Measurements from ENCODE around the gene HELQ. TPM values are rescaled to one million over a fixed set of nuclear protein-coding genes. Genes with fewer than 3 reads are reported as not detected.
A peak's percentile ranks its signal among the peaks of the same experiment; 100 is the strongest.

HELQ gene
- total and polyA plus RNA-seq, 2 of the 13 experiments (the other 11 are each of a cell fraction or from before 2014, with no cell fraction given): 6.6 to 10.8 TPM

DNA sequence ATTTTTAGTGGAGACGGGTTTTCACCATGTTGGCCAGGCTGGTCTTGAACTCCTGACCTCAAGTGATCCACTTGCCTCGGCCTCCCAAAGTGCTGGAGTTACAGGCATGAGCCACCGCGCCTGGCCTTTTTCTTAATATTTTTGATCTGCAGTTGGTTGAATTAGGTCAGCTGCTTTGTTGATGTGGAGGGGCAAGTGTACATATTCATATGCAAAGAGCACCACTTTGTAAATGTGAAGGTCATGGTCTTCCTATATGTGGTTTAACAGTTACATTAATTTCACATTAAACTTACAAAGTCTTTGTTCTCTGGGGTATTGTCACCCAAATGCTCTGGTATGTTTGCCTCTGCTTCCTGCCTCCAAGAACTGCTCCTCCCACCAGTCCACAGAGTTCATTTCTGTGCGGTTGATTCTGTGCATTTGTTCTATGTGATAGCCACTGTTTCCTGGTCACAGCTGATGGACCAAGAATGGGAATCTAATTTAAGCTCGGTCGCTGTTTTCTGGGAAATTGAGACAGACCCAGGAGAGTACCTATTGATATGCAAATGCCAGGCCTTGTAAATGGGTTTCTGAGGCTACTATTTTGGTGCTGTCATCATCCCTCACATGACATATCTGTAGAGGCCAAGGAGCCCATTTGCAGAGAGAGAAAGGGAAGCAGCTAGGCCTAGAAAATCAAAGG, 94.1 kb downstream of the HELQ start (continued):
- TF ChIP-seq, protein P1, sequence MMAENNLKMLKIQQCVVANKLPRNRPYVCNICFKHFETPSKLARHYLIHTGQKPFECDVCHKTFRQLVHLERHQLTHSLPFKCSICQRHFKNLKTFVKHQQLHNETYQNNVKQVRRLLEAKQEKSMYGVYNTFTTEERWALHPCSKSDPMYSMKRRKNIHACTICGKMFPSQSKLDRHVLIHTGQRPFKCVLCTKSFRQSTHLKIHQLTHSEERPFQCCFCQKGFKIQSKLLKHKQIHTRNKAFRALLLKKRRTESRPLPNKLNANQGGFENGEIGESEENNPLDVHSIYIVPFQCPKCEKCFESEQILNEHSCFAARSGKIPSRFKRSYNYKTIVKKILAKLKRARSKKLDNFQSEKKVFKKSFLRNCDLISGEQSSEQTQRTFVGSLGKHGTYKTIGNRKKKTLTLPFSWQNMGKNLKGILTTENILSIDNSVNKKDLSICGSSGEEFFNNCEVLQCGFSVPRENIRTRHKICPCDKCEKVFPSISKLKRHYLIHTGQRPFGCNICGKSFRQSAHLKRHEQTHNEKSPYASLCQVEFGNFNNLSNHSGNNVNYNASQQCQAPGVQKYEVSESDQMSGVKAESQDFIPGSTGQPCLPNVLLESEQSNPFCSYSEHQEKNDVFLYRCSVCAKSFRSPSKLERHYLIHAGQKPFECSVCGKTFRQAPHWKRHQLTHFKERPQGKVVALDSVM (CRISPR knock-in tag; IDR thresholded peaks at IDR 0.05): no peak
- no peak for TF ChIP-seq ZNF790 (CRISPR knock-in tag; IDR thresholded peaks at IDR 0.05; ENCODE audit: borderline replicate concordance)
- TF ChIP-seq EP300 (IDR thresholded peaks at IDR 0.05; ENCODE audit: low read depth in 2 of 2, low read length in 2 of 2): peak in 1 of 2 experiments; percentile 74; a peak in 2 of 4 replicates
- peak; percentile 73 for TF ChIP-seq EP300 (CRISPR knock-in tag; IDR thresholded peaks at IDR 0.05; ENCODE audit: borderline replicate concordance)
- TF ChIP-seq ZNF552 (CRISPR knock-in tag; IDR thresholded peaks at IDR 0.05; ENCODE audit: borderline replicate concordance): no peak
- TF ChIP-seq ZNF382 (CRISPR knock-in tag; IDR thresholded peaks at IDR 0.05; ENCODE audit: borderline replicate concordance): no peak
- TF ChIP-seq, protein P2, sequence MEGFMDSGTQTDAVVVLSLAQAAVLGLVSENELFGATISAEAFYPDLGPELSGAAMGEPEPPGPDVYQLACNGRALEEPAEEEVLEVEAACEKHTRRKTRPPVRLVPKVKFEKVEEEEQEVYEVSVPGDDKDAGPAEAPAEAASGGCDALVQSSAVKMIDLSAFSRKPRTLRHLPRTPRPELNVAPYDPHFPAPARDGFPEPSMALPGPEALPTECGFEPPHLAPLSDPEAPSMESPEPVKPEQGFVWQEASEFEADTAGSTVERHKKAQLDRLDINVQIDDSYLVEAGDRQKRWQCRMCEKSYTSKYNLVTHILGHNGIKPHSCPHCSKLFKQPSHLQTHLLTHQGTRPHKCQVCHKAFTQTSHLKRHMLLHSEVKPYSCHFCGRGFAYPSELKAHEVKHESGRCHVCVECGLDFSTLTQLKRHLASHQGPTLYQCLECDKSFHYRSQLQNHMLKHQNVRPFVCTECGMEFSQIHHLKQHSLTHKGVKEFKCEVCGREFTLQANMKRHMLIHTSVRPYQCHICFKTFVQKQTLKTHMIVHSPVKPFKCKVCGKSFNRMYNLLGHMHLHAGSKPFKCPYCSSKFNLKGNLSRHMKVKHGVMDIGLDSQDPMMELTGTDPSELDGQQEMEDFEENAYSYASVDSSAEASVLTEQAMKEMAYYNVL (CRISPR knock-in tag; IDR thresholded peaks at IDR 0.05; ENCODE audit: borderline replicate concordance): no peak
- no peak for TF ChIP-seq IRX3 (CRISPR knock-in tag; IDR thresholded peaks at IDR 0.05; ENCODE audit: borderline replicate concordance, low read depth)
- TF ChIP-seq GPN1 (CRISPR knock-in tag; IDR thresholded peaks at IDR 0.05; ENCODE audit: borderline replicate concordance): no peak
- no peak for TF ChIP-seq ZNF441 (CRISPR knock-in tag; IDR thresholded peaks at IDR 0.05; ENCODE audit: borderline replicate concordance)
- no peak for TF ChIP-seq ZKSCAN5 (CRISPR knock-in tag; IDR thresholded peaks at IDR 0.05)
- peak; percentile 43; the same call in 1 of the 2 replicates for TF ChIP-seq KDM6A (CRISPR knock-in tag; IDR thresholded peaks at IDR 0.05; ENCODE audit: low read depth)
- TF ChIP-seq, protein P3, sequence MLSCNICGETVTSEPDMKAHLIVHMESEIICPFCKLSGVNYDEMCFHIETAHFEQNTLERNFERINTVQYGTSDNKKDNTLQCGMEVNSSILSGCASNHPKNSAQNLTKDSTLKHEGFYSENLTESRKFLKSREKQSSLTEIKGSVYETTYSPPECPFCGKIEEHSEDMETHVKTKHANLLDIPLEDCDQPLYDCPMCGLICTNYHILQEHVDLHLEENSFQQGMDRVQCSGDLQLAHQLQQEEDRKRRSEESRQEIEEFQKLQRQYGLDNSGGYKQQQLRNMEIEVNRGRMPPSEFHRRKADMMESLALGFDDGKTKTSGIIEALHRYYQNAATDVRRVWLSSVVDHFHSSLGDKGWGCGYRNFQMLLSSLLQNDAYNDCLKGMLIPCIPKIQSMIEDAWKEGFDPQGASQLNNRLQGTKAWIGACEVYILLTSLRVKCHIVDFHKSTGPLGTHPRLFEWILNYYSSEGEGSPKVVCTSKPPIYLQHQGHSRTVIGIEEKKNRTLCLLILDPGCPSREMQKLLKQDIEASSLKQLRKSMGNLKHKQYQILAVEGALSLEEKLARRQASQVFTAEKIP (CRISPR knock-in tag; IDR thresholded peaks at IDR 0.05; ENCODE audit: borderline replicate concordance): no peak
- peak; percentile 79 for TF ChIP-seq NCOA2 (CRISPR knock-in tag; IDR thresholded peaks at IDR 0.05)
- TF ChIP-seq, protein P4, sequence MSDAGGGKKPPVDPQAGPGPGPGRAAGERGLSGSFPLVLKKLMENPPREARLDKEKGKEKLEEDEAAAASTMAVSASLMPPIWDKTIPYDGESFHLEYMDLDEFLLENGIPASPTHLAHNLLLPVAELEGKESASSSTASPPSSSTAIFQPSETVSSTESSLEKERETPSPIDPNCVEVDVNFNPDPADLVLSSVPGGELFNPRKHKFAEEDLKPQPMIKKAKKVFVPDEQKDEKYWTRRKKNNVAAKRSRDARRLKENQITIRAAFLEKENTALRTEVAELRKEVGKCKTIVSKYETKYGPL (CRISPR knock-in tag; IDR thresholded peaks at IDR 0.05): 0 out of 2 replicates have a peak, but pooled peaks have one; percentile 12
- no peak for TF ChIP-seq MATR3 (CRISPR knock-in tag; IDR thresholded peaks at IDR 0.05)
- TF ChIP-seq ZBTB3 (CRISPR knock-in tag; IDR thresholded peaks at IDR 0.05; ENCODE audit: borderline replicate concordance, low read depth): no peak
- TF ChIP-seq, protein P5, sequence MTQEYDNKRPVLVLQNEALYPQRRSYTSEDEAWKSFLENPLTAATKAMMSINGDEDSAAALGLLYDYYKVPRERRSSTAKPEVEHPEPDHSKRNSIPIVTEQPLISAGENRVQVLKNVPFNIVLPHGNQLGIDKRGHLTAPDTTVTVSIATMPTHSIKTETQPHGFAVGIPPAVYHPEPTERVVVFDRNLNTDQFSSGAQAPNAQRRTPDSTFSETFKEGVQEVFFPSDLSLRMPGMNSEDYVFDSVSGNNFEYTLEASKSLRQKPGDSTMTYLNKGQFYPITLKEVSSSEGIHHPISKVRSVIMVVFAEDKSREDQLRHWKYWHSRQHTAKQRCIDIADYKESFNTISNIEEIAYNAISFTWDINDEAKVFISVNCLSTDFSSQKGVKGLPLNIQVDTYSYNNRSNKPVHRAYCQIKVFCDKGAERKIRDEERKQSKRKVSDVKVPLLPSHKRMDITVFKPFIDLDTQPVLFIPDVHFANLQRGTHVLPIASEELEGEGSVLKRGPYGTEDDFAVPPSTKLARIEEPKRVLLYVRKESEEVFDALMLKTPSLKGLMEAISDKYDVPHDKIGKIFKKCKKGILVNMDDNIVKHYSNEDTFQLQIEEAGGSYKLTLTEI (CRISPR knock-in tag; conservative IDR thresholded peaks at IDR 0.05): no peak
- TF ChIP-seq ZNF772 (CRISPR knock-in tag; IDR thresholded peaks at IDR 0.05): 0 out of 2 replicates have a peak, but pooled peaks have one; percentile 15
- TF ChIP-seq MED1 (CRISPR knock-in tag; IDR thresholded peaks at IDR 0.05): peak; percentile 82
- no peak for TF ChIP-seq ZNF572 (CRISPR knock-in tag; IDR thresholded peaks at IDR 0.05)
